ENCODE data around the gene ISYNA1. TPM values are rescaled to one million over a fixed set of nuclear protein-coding genes. Genes with fewer than 3 reads are reported as not detected.

Gene ISYNA1
- total and polyA plus RNA-seq, 2 of the 8 experiments (the other 6 are each of a cell fraction or from before 2014, with no cell fraction given) = 207 to 264 TPM

DNA sequence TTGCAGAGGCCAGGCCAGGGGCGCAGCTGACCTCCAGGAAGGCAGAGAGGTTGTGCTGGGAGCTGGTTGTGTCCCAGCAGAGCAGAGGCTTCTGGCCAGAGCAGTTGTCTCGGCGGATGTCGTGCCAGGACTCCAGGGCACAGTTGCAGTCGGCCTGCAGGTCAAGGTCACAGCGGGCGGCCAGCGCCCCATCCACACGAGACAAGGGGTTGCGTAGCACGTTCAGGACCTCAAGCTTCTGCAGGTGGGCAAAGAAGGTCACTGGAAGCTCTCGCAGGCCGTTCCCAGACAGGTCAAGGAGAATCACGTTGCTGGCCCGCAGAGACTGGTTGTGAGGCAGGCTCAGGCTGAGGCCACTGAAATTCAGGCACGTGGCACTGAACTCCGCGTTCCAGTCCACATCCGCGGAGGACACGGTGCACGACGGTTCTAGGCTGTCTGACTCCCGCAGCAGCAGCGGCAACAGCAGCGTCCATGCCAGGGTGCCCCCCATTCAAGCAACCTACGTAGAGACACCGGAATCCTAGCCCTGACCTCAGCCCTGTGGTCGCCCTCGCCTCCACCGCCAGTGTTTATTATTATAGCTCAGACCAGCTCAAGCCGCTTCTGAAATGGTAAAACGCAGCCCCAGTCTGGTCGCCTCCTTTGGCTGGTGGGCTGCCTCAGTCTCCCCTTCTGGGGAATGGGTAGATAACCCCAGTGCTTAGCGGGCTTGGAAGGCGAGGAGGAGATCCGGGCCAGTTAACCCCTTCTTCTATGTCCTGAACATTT is 41.3 kb downstream of the ISYNA1 start:
- H2AFZ ChIP-seq (ENCODE audit: low read length) = 0 out of 2 replicates have a peak overlapping the region, but pooled peaks have one; percentile 12
- no peak for FAIRE-seq
- POLR2A ChIA-PET (ENCODE audit: partially characterized antibody) = interaction anchor here (0.8 to 3.4 kb wide), 7 partner anchors 20 to 126 kb away, joined by 3 to 12 read pairs (median 3); partner anchors contain the start of gene JUND

More for the DNA sequence above, 41.3 kb downstream of the ISYNA1 start:
- peak overlapping the region; percentile 69; the same call in 1 of the 2 replicates for H2BK5ac ChIP-seq (ENCODE audit: low read depth, low read length)
- H3K4ac ChIP-seq (replicated peaks; ENCODE audit: insufficient read length, low read depth, low read length) = peak overlapping the region; percentile 75
- H3K79me1 ChIP-seq (ENCODE audit: low read depth, low read length) = no peaks in the 10 kb centered on the region
- H3K9me3 ChIP-seq (ENCODE audit: insufficient read depth in 2 of 2, low read depth in 1 of 2, low read length in 1 of 2) = no peaks in the 10 kb centered on the region
- no peaks in the 10 kb centered on the region for H3K36me3 ChIP-seq (ENCODE audit: control insufficient read depth in 2 of 4, insufficient read depth in 4 of 4, low read length in 3 of 4)
- H2BK12ac ChIP-seq (ENCODE audit: low read depth, low read length) = peak overlapping the region; percentile 45; the same call in 1 of the 2 replicates
- peak overlapping the region; percentile 2 for H4K91ac ChIP-seq (replicated peaks; ENCODE audit: insufficient read length, low read length)
- no peaks in the 10 kb centered on the region for H3K79me2 ChIP-seq (ENCODE audit: control insufficient read depth in 1 of 2, insufficient read depth in 2 of 2, low read length in 2 of 2)
- H3K27me3 ChIP-seq (replicated peaks in 1 of 4; ENCODE audit: control insufficient read depth in 3 of 4, extremely low read depth in 1 of 4, insufficient read depth in 3 of 4, low read length in 3 of 4) = peaks cover 0 to 3% (median under 1%) of the 10 kb centered on the region in 4 experiments; a peak in 3 of 7 replicates
- no peak overlapping the region for H3K27ac ChIP-seq (ENCODE audit: low read depth, low read length)
- peak overlapping the region; percentile 8; the same call in 1 of the 2 replicates for H2BK20ac ChIP-seq (ENCODE audit: low read length)
- no peak overlapping the region; a peak in 2 of 7 replicates for H3K9ac ChIP-seq (replicated peaks in 1 of 4; ENCODE audit: extremely low read depth in 1 of 4, low read depth in 3 of 4, low read length in 3 of 4)
- peak overlapping the region; percentile 26 to 63; a peak in 2 of 4 replicates for H3K4me2 ChIP-seq (ENCODE audit: insufficient read depth in 1 of 2, low read depth in 2 of 2, low read length in 2 of 2)
- H2BK120ac ChIP-seq (replicated peaks; ENCODE audit: low read depth, low read length) = no peak overlapping the region
- 0 out of 2 replicates have a peak overlapping the region, but pooled peaks have one; percentile 33 for H2AK5ac ChIP-seq (ENCODE audit: low read depth, low read length)
- no peaks in the 10 kb centered on the region for H4K20me1 ChIP-seq (replicated peaks in 1 of 2; ENCODE audit: control insufficient read depth in 1 of 2, insufficient read depth in 2 of 2, low read length in 2 of 2)
- 86% methylated on average over 37 of the region's 37 CpGs; no CpG with 5 or more reads in 1 of the 2 experiments for WGBS, 2 experiments (ENCODE audit: extremely low coverage in 1 of 2, insufficient coverage in 1 of 2, insufficient read length in 1 of 2, insufficient replicate concordance in 2 of 2, low coverage in 1 of 2, low lambda C conversion rate in 2 of 2, missing lambda C conversion rate in 1 of 2)
- peak overlapping the region; percentile 38; the same call in 1 of the 2 replicates for H3K18ac ChIP-seq (ENCODE audit: extremely low read depth, low read length)
- TF ChIP-seq KDM1A (IDR thresholded peaks at IDR 0.05; ENCODE audit: borderline replicate concordance, low read length) (peak; percentile 95), HDAC2 (IDR thresholded peaks at IDR 0.05; ENCODE audit: borderline replicate concordance in 1 of 2, low read depth in 2 of 2, low read length in 2 of 2) (peak in 1 of 2 experiments; percentile 75; a peak in 1 of 4 replicates), HDAC6 (IDR thresholded peaks at IDR 0.05; ENCODE audit: low read depth, low read length) (no peak)
- no peak for DNase-seq (ENCODE audit: low read depth in 1 of 2, low spot score in 2 of 2)
- H3K23ac ChIP-seq (ENCODE audit: insufficient read length) = no peak overlapping the region
- peak overlapping the region in 1 of 4 experiments; percentile 51; a peak in 3 of 8 replicates for H3K4me3 ChIP-seq (ENCODE audit: extremely low read depth in 1 of 4, insufficient read depth in 2 of 4, low read depth in 3 of 4, low read length in 4 of 4)
- H3K23me2 ChIP-seq (ENCODE audit: low read depth, low read length) = no peaks in the 10 kb centered on the region
- H3K4me1 ChIP-seq (replicated peaks in 1 of 4; ENCODE audit: control insufficient read depth in 3 of 4, insufficient read depth in 4 of 4, low read length in 3 of 4) = peaks cover 0 to 12% (median 4%) of the 10 kb centered on the region in 4 experiments; a peak in 5 of 7 replicates
- no peak overlapping the region for H4K5ac ChIP-seq (ENCODE audit: insufficient read length, low read depth, low read length)
- peak overlapping the region; percentile 25; the same call in 1 of the 2 replicates for H2BK15ac ChIP-seq (ENCODE audit: low read length)
- no peak overlapping the region for H3K56ac ChIP-seq (replicated peaks; ENCODE audit: insufficient read length, low read depth, low read length)
- H3K14ac ChIP-seq (ENCODE audit: insufficient read length) = no peak overlapping the region
- peak overlapping the region; percentile 29; the same call in 1 of the 2 replicates for H4K8ac ChIP-seq (ENCODE audit: extremely low read depth, insufficient read depth, low read length)
- CTCF ChIA-PET (ENCODE audit: partially characterized antibody) = interaction anchor here (0.7 to 12.8 kb wide), 10 partner anchors 8 to 118 kb away, joined by 3 to 174 read pairs (median 4); partner anchors contain the start of gene GDF15
